MM.1S (cell line): ENCODE data around the gene ARHGAP32.

Experiments used
- DNase-seq: peaks from one replicate; pipeline ENCODE4 v3.0.0-alpha.2; 2015
- H2AFZ ChIP-seq: fragments of 300-600 bp; sonication (generic); 2 replicates; pipeline ENCODE4 v1.6.0; 2016; ENCODE audit warnings: antibody characterized with exemption, low read length
- H3F3A ChIP-seq: fragments of 300-600 bp; sonication (generic); 2 replicates; pipeline ENCODE4 v1.6.1; 2016; ENCODE audit warnings: mild to moderate bottlenecking, antibody characterized with exemption, low read length, moderate library complexity, mixed read lengths; ENCODE audit not compliant: insufficient read depth
- H3K27ac ChIP-seq: fragments of 300-600 bp; sonication (generic); 2 replicates; pipeline ENCODE4 v1.5.1; 2016; ENCODE audit warnings: mild to moderate bottlenecking, low read length
- H3K27me3 ChIP-seq: fragments of 300-600 bp; sonication (generic); replicated peaks from 2 replicates; pipeline ENCODE4 v1.6.0; 2016; ENCODE audit warnings: low read length; ENCODE audit not compliant: insufficient read depth
- H3K36me3 ChIP-seq: fragments of 300-600 bp; sonication (generic); replicated peaks from 2 replicates; pipeline ENCODE4 v1.6.1; 2016; ENCODE audit warnings: mild to moderate bottlenecking, low read length, mixed read lengths; ENCODE audit not compliant: insufficient read depth
- H3K4me1 ChIP-seq: fragments of 300-600 bp; sonication (generic); 2 replicates; pipeline ENCODE4 v1.6.1; 2016; ENCODE audit warnings: low read length, mixed read lengths
- H3K4me2 ChIP-seq: fragments of 300-600 bp; sonication (generic); 2 replicates; pipeline ENCODE4 v1.6.0; 2016; ENCODE audit warnings: low read depth, low read length
- H3K4me3 ChIP-seq: fragments of 300-600 bp; sonication (generic); 2 replicates; pipeline ENCODE4 v1.5.1; 2016; ENCODE audit warnings: low read length, mixed read lengths
- H3K79me2 ChIP-seq: fragments of 300-600 bp; sonication (generic); 2 replicates; pipeline ENCODE4 v1.6.1; 2016; ENCODE audit warnings: mixed run types, low read length, mixed read lengths
- H3K9ac ChIP-seq: fragments of 300-600 bp; sonication (generic); 2 replicates; pipeline ENCODE4 v1.6.1; 2016; ENCODE audit warnings: low read length, mixed read lengths
- H3K9me2 ChIP-seq: fragments of 300-600 bp; sonication (generic); replicated peaks from 2 replicates; pipeline ENCODE4 v1.6.1; 2016; ENCODE audit warnings: mild to moderate bottlenecking, low read length, mixed read lengths; ENCODE audit not compliant: insufficient read depth
- H3K9me3 ChIP-seq: fragments of 300-600 bp; sonication (generic); replicated peaks from 2 replicates; pipeline ENCODE4 v1.6.1; 2016; ENCODE audit warnings: mild to moderate bottlenecking, low read length, mixed read lengths; ENCODE audit not compliant: insufficient read depth
- H4K20me1 ChIP-seq: fragments of 300-600 bp; sonication (generic); 2 replicates; pipeline ENCODE4 v1.6.1; 2016; ENCODE audit warnings: mild to moderate bottlenecking, low read length, moderate library complexity, mixed read lengths; ENCODE audit not compliant: insufficient read depth
- CTCF ChIP-seq: fragments of 300-600 bp; sonication (generic); IDR thresholded peaks from 2 replicates; pipeline ENCODE4 v1.5.1; 2016; ENCODE audit warnings: antibody characterized with exemption, low read length, mixed read lengths
- EZH2 ChIP-seq: fragments of 300-600 bp; sonication (generic); optimal IDR thresholded peaks from 2 replicates; pipeline ENCODE3; 2017; ENCODE audit warnings: low read depth, mild to moderate bottlenecking, antibody characterized with exemption, low read length, mixed read lengths
- EZH2phosphoT487 ChIP-seq: fragments of 300-600 bp; sonication (generic); IDR thresholded peaks from 2 replicates; pipeline ENCODE4 v1.6.1; 2018; ENCODE audit warnings: antibody characterized with exemption, low read length

Gene ARHGAP32

GRCh38 chr11:128929468-128929867 is 262.7 kb downstream of the ARHGAP32 start:
- no peaks in the 10 kb centered on the region for H3K9me2 ChIP-seq
- no peak overlapping the region for H3K9ac ChIP-seq
- H3K36me3 ChIP-seq: no peaks in the 10 kb centered on the region
- H3K4me1 ChIP-seq: peaks cover 19% of the 10 kb centered on the region
- H3K79me2 ChIP-seq: no peaks in the 10 kb centered on the region
- no peaks in the 10 kb centered on the region for H3K9me3 ChIP-seq
- no peaks in the 10 kb centered on the region for H3K27me3 ChIP-seq
- no peak for DNase-seq
- H3F3A ChIP-seq: peaks cover 4% of the 10 kb centered on the region
- H2AFZ ChIP-seq: no peak overlapping the region
- H3K4me3 ChIP-seq: no peak overlapping the region
- no peak overlapping the region for H3K27ac ChIP-seq
- no peaks in the 10 kb centered on the region for H4K20me1 ChIP-seq
- TF ChIP-seq EZH2 (no peak), EZH2phosphoT487 (no peak), CTCF (no peak)
- H3K4me2 ChIP-seq: no peak overlapping the region

- peak overlapping the region; percentile 53 for H2AFZ ChIP-seq
- H3K9me2 ChIP-seq: no peaks in the 10 kb centered on the region
- peak; percentile 92 for DNase-seq
- H3K27me3 ChIP-seq: no peaks in the 10 kb centered on the region
- no peaks in the 10 kb centered on the region for H4K20me1 ChIP-seq
- H3F3A ChIP-seq: peaks cover 4% of the 10 kb centered on the region
- H3K79me2 ChIP-seq: no peaks in the 10 kb centered on the region
- peak overlapping the region; percentile 63 for H3K4me2 ChIP-seq
- no peak for TF ChIP-seq EZH2
- peak overlapping the region; percentile 30; the same call in 1 of the 2 replicates for H3K27ac ChIP-seq
- peaks cover 19% of the 10 kb centered on the region for H3K4me1 ChIP-seq
- no peaks in the 10 kb centered on the region for H3K36me3 ChIP-seq
- 0 out of 2 replicates have a peak overlapping the region, but pooled peaks have one; percentile 9 for H3K9ac ChIP-seq
- H3K4me3 ChIP-seq: peak overlapping the region; percentile 33; the same call in 1 of the 2 replicates
- H3K9me3 ChIP-seq: no peaks in the 10 kb centered on the region
Observed at GRCh38 chr11:128928400-128928799, 263.7 kb downstream of the ARHGAP32 start.

- Histone ChIP-seq H3K27ac (peak overlapping the region; percentile 30; the same call in 1 of the 2 replicates), H4K20me1 (no peaks in the 10 kb centered on the region), H3K27me3 (no peaks in the 10 kb centered on the region), H3K36me3 (no peaks in the 10 kb centered on the region), H3K9me3 (no peaks in the 10 kb centered on the region), H2AFZ (peak overlapping the region; percentile 53), H3F3A (peaks cover 4% of the 10 kb centered on the region), H3K4me2 (peak overlapping the region; percentile 63), H3K9me2 (no peaks in the 10 kb centered on the region), H3K79me2 (no peaks in the 10 kb centered on the region), H3K4me3 (peak overlapping the region; percentile 33; the same call in 1 of the 2 replicates), H3K9ac (0 out of 2 replicates have a peak overlapping the region, but pooled peaks have one; percentile 9), H3K4me1 (peaks cover 19% of the 10 kb centered on the region)
- TF ChIP-seq EZH2phosphoT487 (no peak), CTCF (no peak), EZH2 (no peak)
- no peak for DNase-seq
Observed at GRCh38 chr11:128927683-128928336, 264.3 kb downstream of the ARHGAP32 start.

- Histone ChIP-seq H2AFZ (no peak overlapping the region), H3K4me3 (no peak overlapping the region), H3F3A (peaks cover 4% of the 10 kb centered on the region), H3K9me3 (no peaks in the 10 kb centered on the region), H4K20me1 (no peaks in the 10 kb centered on the region), H3K79me2 (no peaks in the 10 kb centered on the region), H3K27me3 (no peaks in the 10 kb centered on the region), H3K4me1 (peaks cover 19% of the 10 kb centered on the region), H3K9ac (no peak overlapping the region), H3K36me3 (no peaks in the 10 kb centered on the region), H3K27ac (no peak overlapping the region), H3K4me2 (no peak overlapping the region), H3K9me2 (no peaks in the 10 kb centered on the region)
- no peak for DNase-seq
- no peak for TF ChIP-seq EZH2phosphoT487
Observed at GRCh38 chr11:128927108-128927461, 265.0 kb downstream of the ARHGAP32 start.
